NCI-H774 (cell line): ENCODE results near the gene BMAL2.

Experiments
- DNase-seq: peaks from one replicate; lab custom pipeline; 2025; lab: John Stamatoyannopoulos, UW

The BMAL2 gene

GRCh38 chr12:27319848-27320247 lies 12.8 kb upstream of the BMAL2 start:
- no peak for DNase-seq

DNA sequence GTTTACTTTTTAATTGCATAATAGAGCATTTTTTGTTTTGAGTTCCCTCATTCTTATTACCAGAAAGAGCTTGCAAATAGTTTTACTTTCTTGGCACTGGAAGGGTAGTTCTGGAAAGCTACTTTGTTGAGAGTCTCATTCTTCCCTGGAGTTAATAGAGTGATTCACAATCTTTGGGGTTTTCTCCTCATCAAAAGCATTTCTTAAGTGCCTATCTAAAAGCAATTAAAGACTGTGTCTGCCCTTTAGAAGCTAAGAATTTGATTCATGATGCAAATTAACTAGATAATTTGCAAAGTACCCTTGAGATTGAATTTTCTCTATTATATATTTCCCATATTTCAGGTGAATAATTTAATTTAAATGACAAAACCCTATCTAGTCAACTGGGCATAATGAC lies 8.1 kb upstream of the BMAL2 start:
- no peak for DNase-seq

DNA sequence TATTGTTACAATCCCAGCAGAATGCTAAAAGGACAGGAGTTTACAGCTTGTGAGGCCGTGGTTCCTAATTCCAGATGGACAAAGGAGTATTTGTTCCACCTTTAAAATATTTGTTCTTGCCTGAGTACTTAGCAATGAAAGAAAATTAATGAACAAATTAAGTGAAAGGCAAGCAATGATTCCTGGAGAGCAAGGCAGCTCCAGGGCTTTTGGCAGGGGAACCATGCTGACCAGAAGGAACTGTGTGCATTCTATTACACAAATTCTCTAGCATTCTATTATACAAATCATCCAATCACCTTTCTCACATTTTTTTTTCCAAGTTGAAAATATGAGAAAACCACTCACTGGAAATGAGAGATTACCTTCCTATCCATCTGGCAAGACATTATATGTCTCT lies 1.8 kb upstream of the BMAL2 start:
- DNase-seq: no peak

DNA sequence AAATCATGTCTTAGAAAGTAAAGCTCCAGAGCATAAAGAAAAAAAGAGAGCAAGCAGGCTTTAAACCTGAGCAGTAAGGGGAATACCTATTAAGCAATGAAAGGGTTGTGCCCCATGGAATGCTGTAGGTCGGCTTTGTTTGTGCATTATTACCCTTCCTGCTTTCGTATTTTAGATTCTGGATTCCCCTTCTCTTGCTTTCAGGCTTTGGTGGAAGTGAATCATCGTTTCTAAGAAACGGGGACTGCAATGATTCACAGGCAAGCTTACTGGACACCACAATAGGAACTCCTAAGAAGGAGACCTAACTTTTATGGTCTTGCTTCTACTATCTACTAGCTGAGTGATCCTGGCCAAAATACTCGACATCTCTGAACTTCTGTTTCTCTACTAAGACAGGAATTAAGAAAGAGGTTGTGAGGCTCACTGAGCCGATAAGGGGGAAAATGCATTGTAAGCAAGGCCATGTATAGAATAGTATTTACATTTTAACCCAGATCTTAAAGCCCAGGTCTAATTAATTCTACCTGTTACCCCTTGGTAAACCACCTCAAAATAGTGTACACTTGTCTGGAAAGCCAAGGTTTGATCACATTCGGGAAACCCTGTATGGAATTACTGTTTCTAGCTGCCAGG lies 1.2 kb upstream of the BMAL2 start:
- no peak for DNase-seq

- no peak for DNase-seq
Observed at GRCh38 chr12:27331927-27332324, 710 bp upstream of the BMAL2 start.

DNA sequence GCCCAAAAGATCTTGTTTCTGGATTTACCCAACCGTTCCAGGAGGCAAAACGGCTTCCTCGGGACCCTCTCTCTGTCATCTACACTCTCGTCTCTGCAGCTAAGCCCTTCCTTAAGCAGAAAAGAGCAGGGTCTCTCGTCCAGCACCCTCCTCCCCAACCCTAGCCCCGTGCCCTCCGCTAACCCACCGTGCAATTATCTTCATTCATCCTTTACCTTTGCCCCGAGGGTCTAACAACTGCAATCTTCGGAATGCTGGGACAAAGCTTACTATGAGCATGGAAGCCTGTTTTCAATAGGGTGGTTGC lies 276 bp upstream of the BMAL2 start:
- no peak for DNase-seq

GRCh38 chr12:27333403-27334009 lies 870 bp downstream of the BMAL2 start:
- DNase-seq: peak; percentile 30

DNA sequence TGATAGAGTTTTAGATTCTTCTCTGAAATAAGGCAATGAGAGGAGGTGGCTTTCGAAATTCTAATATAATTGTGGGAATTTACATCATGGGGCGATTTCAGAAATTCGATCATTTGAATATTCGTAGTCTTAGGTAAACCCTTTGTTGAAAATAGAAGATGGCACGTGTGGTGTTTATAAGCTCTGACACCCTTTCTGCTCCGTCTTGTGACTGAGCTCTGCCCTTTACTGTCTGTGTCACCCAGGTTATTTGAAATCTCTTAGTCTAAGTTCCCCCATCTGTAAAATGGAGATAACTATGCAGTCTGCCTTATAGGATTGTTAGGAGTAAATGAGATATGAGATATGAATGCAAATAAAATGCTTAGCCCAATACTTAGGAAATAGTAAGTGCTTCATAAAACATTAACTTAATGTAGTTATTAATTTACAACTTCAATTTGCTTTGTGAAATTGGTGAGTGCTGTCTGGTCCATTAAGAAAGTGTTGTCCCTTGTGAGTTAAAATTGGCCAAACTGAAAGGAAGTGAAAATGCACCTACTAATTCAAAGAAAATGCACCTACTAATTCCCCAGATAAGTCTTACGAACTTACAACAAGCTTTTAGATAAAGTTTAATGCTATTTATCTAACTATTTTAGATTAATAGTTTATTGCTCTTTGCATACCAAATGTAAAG lies 1.5 kb downstream of the BMAL2 start:
- DNase-seq: no peak

GRCh38 chr12:27334721-27335082 lies 2.1 kb downstream of the BMAL2 start:
- DNase-seq: no peak

- DNase-seq: no peak
Observed at GRCh38 chr12:27335364-27336281, 3.0 kb downstream of the BMAL2 start.

- DNase-seq: no peak
Observed at GRCh38 chr12:27336282-27336653, 3.6 kb downstream of the BMAL2 start.

DNA sequence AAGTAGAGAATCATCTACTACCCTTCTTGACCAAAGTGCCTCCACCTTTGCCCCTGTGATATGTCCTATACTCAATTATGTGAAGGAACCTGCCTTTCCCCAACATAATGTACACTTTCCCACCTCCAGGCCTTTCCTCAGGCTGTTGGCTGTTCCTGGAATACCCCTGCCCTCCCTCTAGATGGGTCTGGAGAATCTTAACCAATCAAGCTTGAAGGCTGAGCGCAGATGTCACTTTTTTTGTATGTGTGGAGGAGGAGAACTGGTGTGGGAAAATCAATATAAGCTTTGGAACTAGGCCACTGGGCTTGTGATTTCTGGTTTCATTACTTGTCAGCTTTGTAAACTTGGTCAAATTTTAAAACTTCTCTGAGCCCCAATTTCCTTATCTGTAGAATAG lies 4.7 kb downstream of the BMAL2 start:
- DNase-seq: no peak

DNA sequence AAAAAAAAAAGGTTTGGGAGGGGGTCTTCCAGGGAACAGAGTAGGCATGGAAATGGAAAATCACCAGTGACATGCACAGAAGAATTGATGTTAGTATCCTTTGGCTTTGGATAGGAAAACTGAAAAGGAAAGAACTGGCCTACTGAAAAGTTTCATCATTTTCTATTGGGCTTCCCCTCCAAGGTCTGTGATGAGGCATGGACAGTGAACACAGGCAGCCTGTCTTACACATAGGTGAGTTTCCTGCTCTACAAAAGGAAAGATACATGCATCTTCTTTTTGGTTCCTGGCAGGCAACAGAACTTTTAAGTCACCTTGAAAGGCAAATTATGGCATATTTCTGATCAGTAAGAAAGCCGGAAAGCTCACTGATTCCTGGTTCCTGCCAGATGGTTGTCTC lies 5.8 kb downstream of the BMAL2 start:
- no peak for DNase-seq

DNA sequence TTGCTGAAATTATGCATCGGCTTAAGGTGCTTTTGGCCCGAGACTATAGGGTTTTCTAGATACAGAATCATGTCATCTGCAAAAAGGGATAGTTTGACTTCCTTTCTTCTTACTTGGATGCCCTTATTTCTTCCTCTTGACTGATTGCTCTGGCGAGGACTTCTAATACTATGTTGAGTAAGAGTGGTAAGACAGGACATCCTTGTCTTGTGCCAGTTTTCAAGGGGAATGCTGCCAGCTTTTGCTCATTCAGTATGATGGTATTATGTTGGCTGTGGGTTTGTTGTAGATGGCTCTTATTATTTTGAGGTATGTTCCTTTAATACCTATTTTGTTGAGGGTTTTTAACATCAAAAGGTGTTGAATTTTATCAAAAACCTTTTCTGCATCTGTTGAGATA lies 8.3 kb downstream of the BMAL2 start:
- DNase-seq: no peak

DNA sequence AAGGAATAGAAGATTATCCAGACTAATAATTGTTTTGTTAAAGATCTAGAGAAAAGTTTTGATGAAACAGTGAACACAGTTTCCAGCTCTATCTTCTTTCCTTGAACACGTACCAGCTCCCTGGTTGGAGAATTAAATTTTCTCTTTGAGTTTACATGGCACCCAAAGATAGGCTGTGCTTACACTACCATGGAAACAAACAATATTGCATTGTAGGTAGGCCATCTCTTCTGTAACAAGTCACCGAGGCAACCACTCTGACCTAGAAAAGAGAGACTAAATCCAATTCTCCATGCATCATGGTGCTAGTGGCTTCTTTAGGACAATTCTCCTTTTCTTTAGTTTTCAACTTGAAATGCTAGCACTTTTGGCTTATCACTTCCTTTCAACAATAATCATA lies 9.9 kb downstream of the BMAL2 start:
- no peak for DNase-seq

GRCh38 chr12:27343255-27344000 lies 10.8 kb downstream of the BMAL2 start:
- no peak for DNase-seq

DNA sequence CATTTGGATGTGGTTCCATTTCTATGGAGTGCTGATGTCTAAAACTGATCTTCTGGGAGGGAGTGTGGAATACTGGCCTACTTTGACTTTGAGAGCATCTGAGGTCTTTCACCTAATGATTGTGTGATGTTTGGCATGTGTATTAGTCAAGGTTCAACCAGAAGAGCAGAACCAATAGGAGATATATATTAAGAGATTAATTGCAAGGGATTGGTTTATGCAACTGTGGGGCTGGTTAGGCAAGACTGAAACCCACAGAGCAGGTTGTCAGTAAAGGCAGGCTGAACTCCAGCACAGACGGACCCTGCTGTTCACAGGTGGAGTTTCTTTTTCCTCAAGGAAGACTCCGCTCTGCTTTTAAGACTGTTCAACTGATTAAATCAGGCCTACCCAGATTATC lies 11.6 kb downstream of the BMAL2 start:
- DNase-seq: no peak

DNA sequence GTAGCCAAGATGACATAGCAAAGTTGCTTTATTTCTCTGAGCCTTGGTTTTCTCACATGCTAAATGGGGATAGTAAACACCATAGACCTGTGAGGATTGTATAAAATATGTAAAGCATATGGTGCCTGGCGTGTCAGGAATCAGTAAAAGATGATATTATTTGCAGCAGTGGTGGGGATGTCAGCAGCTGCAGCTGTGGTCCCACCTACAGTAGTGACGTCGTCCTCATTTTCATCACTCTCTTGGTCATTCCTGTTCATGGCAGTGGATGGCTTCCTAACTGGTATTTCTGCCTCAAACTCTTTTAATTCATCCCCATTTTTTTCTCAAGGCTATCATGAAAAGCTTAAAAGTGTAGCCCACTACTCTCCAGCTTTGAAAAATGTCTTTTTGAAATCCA lies 12.1 kb downstream of the BMAL2 start:
- no peak for DNase-seq

GRCh38 chr12:27345376-27345775 lies 12.7 kb downstream of the BMAL2 start:
- DNase-seq: no peak

DNA sequence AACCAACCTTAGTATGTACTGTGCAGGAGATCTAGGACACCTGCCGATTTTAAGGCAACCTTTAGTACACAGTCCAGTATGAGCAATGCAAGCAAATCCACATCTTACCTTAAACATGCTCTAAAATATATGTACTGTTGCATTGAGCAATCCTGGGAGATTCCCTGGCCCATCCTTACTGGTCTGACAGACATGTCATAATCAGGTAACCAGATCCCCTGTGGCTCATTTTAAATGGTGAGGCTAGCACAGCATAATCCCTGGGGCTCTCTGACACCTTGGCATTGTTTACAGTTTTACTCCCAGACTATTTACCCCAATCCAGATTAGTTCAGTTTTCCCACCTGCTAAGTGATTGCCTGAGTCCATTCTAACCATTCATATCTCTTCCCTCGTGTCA lies 15.1 kb downstream of the BMAL2 start:
- DNase-seq: no peak

GRCh38 chr12:27351476-27351875 lies 18.8 kb downstream of the BMAL2 start:
- DNase-seq: no peak

GRCh38 chr12:27355486-27355885 lies 22.9 kb downstream of the BMAL2 start:
- DNase-seq: no peak
